Inflammatory macrophage treated with lipopolysaccharide for 1 hour (primary cell): Measurements from ENCODE around the gene DLG2.
"Not testable (repeated sequence)": the region's sequence is repeated elsewhere in the genome, so short reads cannot be mapped to it uniquely, and the experiment has no call there.

Experiments
- DNase-seq, 2 donors: peaks; one replicate each; pipeline ENCODE4 v3.0.0-alpha.2; 2020 to 2022

Gene DLG2

GRCh38 chr11:84316866-84317555, 1310.1 kb downstream of the DLG2 start:
- DNase-seq = no peak

GRCh38 chr11:84313830-84314359, 1313.2 kb downstream of the DLG2 start:
- no peak for DNase-seq

GRCh38 chr11:84310268-84310667, 1316.9 kb downstream of the DLG2 start:
- DNase-seq = no peak

- not testable (repeated sequence) for DNase-seq
Measured at GRCh38 chr11:84308491-84308890, 1318.7 kb downstream of the DLG2 start.

GRCh38 chr11:84300092-84300491, 1327.1 kb downstream of the DLG2 start:
- DNase-seq = no peak

DNA sequence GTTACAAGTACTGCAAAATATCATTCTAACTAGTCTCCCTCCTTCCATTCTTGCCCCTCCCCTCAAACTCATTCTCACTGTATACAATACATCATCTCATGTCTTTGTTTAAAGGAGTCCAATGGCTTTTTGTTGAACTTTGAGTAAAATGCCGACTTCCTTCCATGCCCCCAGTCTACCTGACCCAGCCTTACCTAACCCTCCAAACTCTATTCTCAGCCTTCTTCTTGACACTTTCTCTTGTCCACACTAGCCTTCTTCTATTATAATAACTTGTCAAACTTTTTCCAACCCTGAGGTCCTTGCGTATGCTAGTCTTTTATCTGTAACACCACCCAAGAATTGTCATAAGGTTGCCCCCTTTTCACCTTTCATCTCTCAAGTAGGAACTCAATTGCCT, 1329.6 kb downstream of the DLG2 start:
- no peak for DNase-seq

DNA sequence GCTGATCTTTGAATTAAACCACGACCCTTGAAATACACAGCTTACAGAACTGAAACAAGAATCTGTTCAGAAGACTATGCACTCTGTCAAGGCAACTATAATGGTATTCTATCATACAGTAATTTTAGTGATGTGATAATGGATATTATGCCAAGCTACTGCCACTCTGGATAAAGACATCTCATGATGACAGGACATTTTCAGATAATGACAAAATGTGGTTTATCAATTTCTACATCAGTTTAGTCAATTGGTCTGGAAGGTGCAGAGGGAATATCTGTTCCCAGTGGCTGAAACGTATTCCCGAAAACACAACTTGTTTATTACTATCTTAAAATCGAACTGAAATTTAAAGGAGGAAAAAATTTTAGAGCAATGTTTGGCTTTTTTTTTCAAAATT, 1331.3 kb downstream of the DLG2 start:
- DNase-seq = no peak

DNA sequence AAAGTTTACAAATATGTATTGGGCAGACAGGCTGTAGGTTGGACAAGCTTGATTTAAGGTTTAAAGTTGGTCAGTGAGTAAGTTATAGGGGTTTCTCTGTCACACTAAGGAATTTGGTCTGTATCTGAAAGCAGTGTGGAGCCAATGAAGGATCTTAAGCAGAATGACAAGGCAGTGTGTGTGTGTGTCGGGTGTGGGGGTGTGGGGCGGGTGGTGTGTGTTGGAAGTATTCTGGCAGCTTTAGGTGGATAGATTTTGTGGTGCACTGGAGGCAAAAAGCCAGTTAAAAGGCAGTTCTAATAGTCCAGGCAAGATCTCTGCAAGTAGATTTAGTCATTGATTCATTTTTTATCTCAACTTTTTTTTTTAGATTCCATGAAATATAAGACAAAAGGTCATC, 1334.2 kb downstream of the DLG2 start:
- DNase-seq = no peak

- DNase-seq = no peak
Measured at GRCh38 chr11:84292006-84292405, 1335.1 kb downstream of the DLG2 start.

DNA sequence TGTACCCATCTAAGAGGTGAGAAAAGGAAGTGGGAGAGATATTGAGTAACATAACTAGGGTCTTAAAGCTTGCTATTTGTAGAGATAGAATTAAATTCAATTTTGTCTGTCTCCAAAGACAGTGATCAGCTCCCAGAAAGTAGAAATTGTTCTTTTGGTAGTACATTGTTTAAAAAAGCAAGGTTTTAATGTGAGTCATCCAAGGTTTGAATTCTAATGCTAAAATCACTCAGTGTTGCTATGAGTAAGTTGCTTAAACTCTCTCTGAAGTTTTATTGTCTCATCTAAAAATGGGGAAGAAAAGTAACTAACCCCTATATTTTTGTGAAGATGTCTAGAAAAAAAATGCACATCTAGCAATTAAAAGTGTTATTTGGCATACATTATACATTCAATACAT, 1336.5 kb downstream of the DLG2 start:
- DNase-seq = no peak

DNA sequence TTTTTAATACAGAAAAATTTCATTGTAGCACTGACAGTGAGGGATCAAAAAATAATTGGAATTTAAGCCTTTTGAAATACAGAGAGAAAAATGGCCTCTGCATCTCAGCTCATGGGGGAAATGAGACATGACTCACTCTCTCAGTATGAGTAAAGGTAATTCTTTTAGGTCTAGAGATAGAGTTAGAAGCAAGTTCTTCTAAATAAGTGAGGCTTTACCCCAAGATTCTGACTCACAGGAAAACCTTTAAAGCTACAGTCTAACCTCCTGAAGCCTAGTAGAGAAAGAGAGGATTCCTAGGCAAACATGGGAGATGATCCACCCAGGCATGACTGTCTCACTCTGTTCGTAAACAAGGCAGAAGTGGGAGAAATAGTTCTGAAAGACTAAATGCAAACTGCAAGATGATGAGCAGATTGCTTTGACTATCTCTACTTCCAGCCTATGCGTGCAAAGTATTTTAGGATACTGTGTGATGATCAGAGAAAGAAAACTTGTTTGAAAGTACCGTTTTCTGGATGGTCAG, 1337.7 kb downstream of the DLG2 start:
- DNase-seq = no peak

DNA sequence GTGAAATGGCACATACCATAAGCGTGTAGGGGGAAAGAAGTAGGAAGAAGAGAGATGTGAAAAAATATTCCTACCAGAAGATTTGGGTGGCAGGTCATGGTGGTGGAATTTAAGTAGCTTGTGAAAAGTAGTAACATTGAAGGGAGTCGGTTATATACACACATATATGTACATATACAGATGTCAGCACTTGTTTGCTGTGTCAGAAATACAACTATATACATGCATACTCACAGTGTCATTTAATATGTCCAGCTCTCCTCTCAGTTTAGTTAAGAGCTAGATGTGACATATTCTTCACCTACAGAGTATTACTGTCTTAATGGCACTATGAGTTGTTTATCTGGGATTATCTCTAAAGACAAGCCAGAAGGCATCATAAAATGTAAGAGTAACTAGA, 1353.6 kb downstream of the DLG2 start:
- DNase-seq = no peak

DNA sequence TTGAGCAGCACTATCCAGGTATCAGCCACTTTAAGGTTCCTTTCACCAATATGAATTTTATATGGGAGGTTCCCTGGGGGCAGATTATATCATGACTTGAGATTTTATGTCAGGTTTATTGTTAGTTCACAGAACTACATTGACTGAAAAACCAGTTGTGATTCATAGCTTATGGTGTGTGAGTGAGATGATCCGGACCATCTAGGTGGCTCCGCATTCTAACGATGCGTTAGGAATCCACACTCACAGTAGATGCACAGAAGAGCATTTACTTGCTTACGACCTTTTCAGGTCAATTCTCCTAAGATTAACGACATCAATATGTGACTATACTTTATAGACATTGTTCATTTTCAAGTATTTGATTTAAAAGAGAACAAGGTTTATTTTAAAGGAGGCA, 1356.7 kb downstream of the DLG2 start:
- DNase-seq = no peak

DNA sequence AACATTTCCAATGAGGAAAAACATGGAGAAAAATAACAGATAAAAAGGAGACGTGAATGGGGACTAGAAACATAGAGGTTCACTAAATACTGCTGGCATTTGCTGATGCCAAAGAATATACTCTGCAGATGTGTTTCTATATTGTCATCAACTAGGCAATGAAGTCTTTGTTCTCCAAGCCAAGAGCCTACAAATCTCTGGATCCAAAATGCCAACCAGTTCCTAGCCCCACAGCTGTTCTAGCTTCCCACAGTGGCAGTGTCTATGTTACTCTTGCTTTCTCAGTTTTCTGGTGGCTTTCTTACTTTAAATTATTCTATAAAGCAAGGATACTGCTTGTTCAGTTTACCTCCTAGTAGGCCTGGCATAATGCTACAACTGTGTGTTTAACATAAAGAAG, 1363.1 kb downstream of the DLG2 start:
- no peak for DNase-seq

DNA sequence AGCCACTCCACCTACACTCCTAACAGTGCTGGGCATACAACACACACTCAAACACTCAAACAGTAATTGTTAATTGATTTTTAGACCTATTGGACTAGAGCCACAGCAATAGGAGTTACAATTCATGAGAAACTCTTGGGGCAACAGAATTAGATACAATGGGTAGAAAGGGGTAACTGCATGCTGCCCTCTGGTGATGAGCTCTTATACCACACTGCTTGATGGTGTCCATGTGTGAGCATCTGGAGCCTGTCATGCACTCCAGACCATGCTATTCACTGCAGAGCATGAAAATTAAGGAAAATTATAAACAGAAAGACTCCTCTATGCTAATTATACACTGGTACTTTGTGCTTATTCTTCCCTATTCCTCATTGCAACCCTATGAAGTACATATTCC, 1365.4 kb downstream of the DLG2 start:
- no peak for DNase-seq

GRCh38 chr11:84260862-84261261, 1366.3 kb downstream of the DLG2 start:
- DNase-seq = no peak

DNA sequence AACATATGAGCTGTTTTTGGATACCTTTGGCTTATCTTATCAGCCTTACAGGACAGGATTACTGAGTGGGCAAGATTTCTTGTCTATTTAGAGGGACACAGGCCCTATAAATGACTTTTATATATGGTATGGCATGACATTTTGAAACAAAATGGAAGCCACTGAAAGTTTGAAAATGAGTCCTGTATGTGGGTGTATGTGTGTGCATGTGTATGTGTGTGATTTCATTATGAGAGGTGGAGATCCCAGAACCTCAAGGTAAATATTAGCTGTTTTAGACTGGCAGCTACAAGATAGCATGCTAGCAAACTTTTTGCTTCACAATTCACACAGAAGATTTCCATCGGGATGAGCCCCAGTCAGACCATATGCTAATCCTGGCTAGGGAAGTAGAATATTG, 1370.5 kb downstream of the DLG2 start:
- DNase-seq = no peak

DNA sequence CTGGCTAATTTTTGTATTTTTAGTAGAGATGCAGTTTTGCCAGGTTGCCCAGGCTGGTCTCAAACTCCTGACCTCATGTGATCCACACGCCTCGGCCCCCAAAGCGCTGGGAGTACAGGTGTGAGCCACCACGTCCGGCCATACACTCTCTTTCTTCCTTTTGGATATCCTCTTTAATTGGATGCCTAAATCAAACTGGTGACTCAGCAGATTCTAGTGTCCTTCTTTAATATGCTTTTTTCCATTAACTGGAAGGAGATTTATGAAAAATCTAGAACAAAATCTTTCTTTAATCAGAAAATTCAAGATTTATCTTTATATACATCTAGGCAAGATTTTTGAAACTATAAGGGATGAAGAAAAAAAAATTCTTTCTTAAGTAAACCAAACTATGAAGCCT, 1371.7 kb downstream of the DLG2 start:
- DNase-seq = no peak

GRCh38 chr11:84250834-84251613, 1376.1 kb downstream of the DLG2 start:
- no peak for DNase-seq

GRCh38 chr11:84249344-84250135, 1377.6 kb downstream of the DLG2 start:
- no peak for DNase-seq

GRCh38 chr11:84247926-84248325, 1379.2 kb downstream of the DLG2 start:
- no peak for DNase-seq

DNA sequence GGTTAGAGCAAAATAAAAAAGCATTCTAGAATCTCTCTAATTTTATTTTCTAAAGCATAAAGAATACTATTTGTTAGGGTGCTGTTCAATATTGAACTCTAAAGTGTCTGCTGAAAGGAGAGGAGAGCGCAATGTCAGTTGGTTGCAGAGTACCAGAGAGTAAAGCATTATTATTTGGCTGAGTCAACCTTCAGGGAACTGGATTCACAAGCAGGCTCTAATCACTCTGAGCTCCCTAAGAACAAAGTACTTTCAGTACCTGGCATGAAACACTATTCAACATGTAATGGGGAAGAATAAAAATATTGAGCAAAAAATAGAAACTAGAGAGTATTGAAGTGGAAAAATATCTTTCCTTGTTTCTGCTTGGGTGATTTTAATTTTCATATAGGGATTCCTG, 1380.0 kb downstream of the DLG2 start:
- no peak for DNase-seq

DNA sequence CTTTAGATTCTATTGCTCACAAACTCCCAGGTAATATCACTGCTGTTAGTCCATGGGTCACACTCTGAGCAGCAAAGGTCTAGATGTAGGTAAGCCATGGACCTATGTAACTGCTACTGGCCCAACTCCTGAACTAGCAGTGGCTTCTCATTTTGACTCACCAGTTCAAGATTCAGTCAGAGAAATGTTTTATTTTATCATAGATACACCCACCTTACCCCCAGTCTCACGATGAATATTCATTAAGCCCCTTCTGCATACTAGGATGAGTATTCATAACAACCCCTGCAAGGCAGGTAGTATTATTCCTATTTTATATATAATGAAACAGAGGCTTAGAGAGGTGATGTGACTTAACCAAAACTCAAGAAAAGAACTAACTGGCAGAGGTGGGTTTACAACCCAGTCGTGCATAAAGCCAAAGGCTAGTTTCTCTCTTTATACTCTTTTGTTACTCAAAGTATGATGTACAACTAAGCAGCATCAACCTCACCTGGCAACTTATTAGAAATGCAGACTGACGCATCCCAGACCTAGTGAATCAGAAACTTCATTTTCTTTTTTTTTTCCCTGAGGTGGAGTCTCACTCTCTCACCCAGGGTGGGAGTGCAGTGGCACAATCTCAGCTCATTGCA, 1383.4 kb downstream of the DLG2 start:
- DNase-seq = no peak
